IMR-90 (cell line): Measurements from ENCODE around the gene RUSC1. TPM values are rescaled to one million over a fixed set of nuclear protein-coding genes. Genes with fewer than 3 reads are reported as not detected.
A peak's percentile ranks its signal among the peaks of the same experiment; 100 is the strongest.

Experiments used
- ATAC-seq: fragments of 200-7000 bp; cut with Tn5 transposase; 2 replicates; pipeline ENCODE4 v1.9.1; 2020; ENCODE audit warnings: low read depth, mild to moderate bottlenecking, moderate library complexity
- BruUV-seq: library from RNA; stranded (reverse); fragments of 400-500 nt; replicated peaks from 2 replicates; lab custom pipeline; 2021; lab: Mats Ljungman, UMichigan
- CTCF ChIA-PET: fragments of 300-600 bp; formaldehyde crosslinking; extraction: SDS; loops from one replicate; lab custom pipeline; 2021; ENCODE audit warnings: antibody characterized with exemption; lab: Yijun Ruan, JAX
- POLR2A ChIA-PET: fragments of 300-600 bp; sonication (Branson Sonifier 250); formaldehyde crosslinking; loops from one replicate; lab custom pipeline; 2022; ENCODE audit warnings: antibody characterized with exemption; ENCODE audit not compliant: unreplicated experiment; lab: Charles Lee
- DNase-seq: peaks from one replicate; pipeline ENCODE4 v3.0.0; 2013
- H2AFZ ChIP-seq: replicated peaks from 2 replicates; pipeline ENCODE3; 2013; ENCODE audit warnings: low read length, mild to moderate bottlenecking; ENCODE audit not compliant: poor library complexity
- H2AK5ac ChIP-seq: 2 replicates; pipeline ENCODE4 v1.6.1; 2013; ENCODE audit warnings: low read depth, low read length, inconsistent platforms
- H2AK9ac ChIP-seq: replicated peaks from 2 replicates; pipeline ENCODE3; 2013; ENCODE audit warnings: mild to moderate bottlenecking, low read depth, low read length, moderate library complexity; ENCODE audit not compliant: poor library complexity
- H2BK120ac ChIP-seq: 2 replicates; pipeline ENCODE4 v1.6.1; 2013; ENCODE audit warnings: low read depth, low read length, inconsistent platforms
- H2BK15ac ChIP-seq: 3 replicates; pipeline ENCODE4 v1.6.1; 2013; ENCODE audit warnings: low read depth, low read length, inconsistent platforms
- H2BK20ac ChIP-seq: 2 replicates; pipeline ENCODE4 v1.6.1; 2013; ENCODE audit warnings: low read depth, mild to moderate bottlenecking, inconsistent platforms, low read length, moderate library complexity
- H2BK5ac ChIP-seq: 2 replicates; pipeline ENCODE4 v1.6.1; 2013; ENCODE audit warnings: mild to moderate bottlenecking, low read depth, low read length, inconsistent platforms; ENCODE audit not compliant: poor library complexity, severe bottlenecking
- H3K14ac ChIP-seq: replicated peaks from 2 replicates; pipeline ENCODE4 v1.6.1; 2013; ENCODE audit warnings: low read depth, low read length, inconsistent platforms
- H3K18ac ChIP-seq: 2 replicates; pipeline ENCODE4 v1.6.1; 2013; ENCODE audit warnings: low read depth, low read length, control low read depth
- H3K23ac ChIP-seq: 2 replicates; pipeline ENCODE4 v1.6.1; 2013; ENCODE audit warnings: low read depth, low read length, inconsistent platforms
- H3K27ac ChIP-seq: 2 replicates; pipeline ENCODE4 v1.5.1; 2013; ENCODE audit warnings: mild to moderate bottlenecking, control low read depth, low read length; ENCODE audit not compliant: insufficient read depth
- H3K27me3 ChIP-seq: 2 replicates; pipeline ENCODE4 v1.6.1; 2013; ENCODE audit warnings: low read length; ENCODE audit not compliant: control insufficient read depth, insufficient read depth
- H3K36me3 ChIP-seq: 2 replicates; pipeline ENCODE4 v1.6.1; 2013; ENCODE audit warnings: low read length, mixed read lengths; ENCODE audit not compliant: control insufficient read depth, insufficient read depth
- H3K4ac ChIP-seq: 2 replicates; pipeline ENCODE4 v1.6.1; 2013; ENCODE audit warnings: low read depth, low read length, inconsistent platforms
- H3K4me1 ChIP-seq: 2 replicates; pipeline ENCODE4 v1.6.1; 2013; ENCODE audit warnings: low read length, mixed read lengths; ENCODE audit not compliant: control insufficient read depth, insufficient read depth
- H3K4me2 ChIP-seq: 2 replicates; pipeline ENCODE4 v1.6.1; 2013; ENCODE audit warnings: low read depth, mild to moderate bottlenecking, control low read depth, low read length, moderate library complexity
- H3K4me3 ChIP-seq: 2 replicates; pipeline ENCODE4 v1.5.1; 2013; ENCODE audit warnings: low read depth, mild to moderate bottlenecking, control low read depth, low read length, moderate library complexity; ENCODE audit not compliant: insufficient read depth
- H3K56ac ChIP-seq: 2 replicates; pipeline ENCODE4 v1.6.1; 2013; ENCODE audit warnings: low read length, inconsistent platforms; ENCODE audit not compliant: insufficient read depth; ENCODE audit errors: extremely low read depth
- H3K79me1 ChIP-seq, 2 experiments: 2 replicates each; pipeline ENCODE4 v1.6.1; 2013; ENCODE audit warnings: low read length in 2 of 2, inconsistent platforms in 1 of 2, low read depth in 1 of 2
- H3K9ac ChIP-seq: 2 replicates; pipeline ENCODE4 v1.6.1; 2013; ENCODE audit warnings: low read depth, low read length, control low read depth
- H3K9me1 ChIP-seq: 2 replicates; pipeline ENCODE4 v1.6.1; 2013; ENCODE audit warnings: low read length, inconsistent platforms; ENCODE audit not compliant: insufficient read depth
- H3K9me3 ChIP-seq: 2 replicates; pipeline ENCODE4 v1.6.1; 2013; ENCODE audit warnings: low read length; ENCODE audit not compliant: control insufficient read depth, insufficient read depth
- H4K20me1 ChIP-seq: 2 replicates; pipeline ENCODE4 v1.6.1; 2013; ENCODE audit warnings: low read length, inconsistent platforms; ENCODE audit not compliant: insufficient read depth
- H4K5ac ChIP-seq: 2 replicates; pipeline ENCODE4 v1.6.1; 2013; ENCODE audit warnings: mild to moderate bottlenecking, low read depth, low read length, control low read depth
- H4K8ac ChIP-seq, 2 experiments: 2 replicates each; pipeline ENCODE4 v1.6.1; 2013; ENCODE audit warnings: low read depth in 2 of 2, low read length in 2 of 2, control low read depth in 1 of 2, inconsistent platforms in 1 of 2
- H4K91ac ChIP-seq: 2 replicates; pipeline ENCODE4 v1.6.1; 2013; ENCODE audit warnings: low read depth, low read length, inconsistent platforms; ENCODE audit not compliant: insufficient read depth
- BHLHE40 ChIP-seq: fragments of 150-350 bp; IDR thresholded peaks from 2 replicates; pipeline ENCODE4 v1.6.1; 2016; ENCODE audit warnings: mild to moderate bottlenecking, low read depth, low read length
- CHD1 ChIP-seq: IDR thresholded peaks from 2 replicates; pipeline ENCODE4 v1.6.1; 2012; ENCODE audit warnings: low read depth, low read length, improper control_type of control experiment
- CTCF ChIP-seq: conservative IDR thresholded peaks from 2 replicates; pipeline ENCODE4 v1.5.1; 2012; ENCODE audit warnings: mild to moderate bottlenecking, low read depth, low read length, improper control_type of control experiment
- FOS ChIP-seq: fragments of 150-350 bp; IDR thresholded peaks from 2 replicates; pipeline ENCODE4 v1.6.1; 2016; ENCODE audit warnings: low read depth, low read length
- MAFK ChIP-seq: IDR thresholded peaks from 2 replicates; pipeline ENCODE4 v1.6.1; 2012; ENCODE audit warnings: low read depth, low read length, improper control_type of control experiment
- MAZ ChIP-seq: IDR thresholded peaks from 2 replicates; pipeline ENCODE4 v1.6.1; 2012; ENCODE audit warnings: low read depth, mild to moderate bottlenecking, low read length, improper control_type of control experiment, moderate library complexity, borderline replicate concordance
- MXI1 ChIP-seq: IDR thresholded peaks from 2 replicates; pipeline ENCODE4 v1.6.1; 2012; ENCODE audit warnings: low read depth, mild to moderate bottlenecking, low read length, moderate library complexity, borderline replicate concordance
- NFE2L2 ChIP-seq: fragments of 150-350 bp; IDR thresholded peaks from 2 replicates; pipeline ENCODE4 v1.6.1; 2016; ENCODE audit warnings: low read depth, mild to moderate bottlenecking, low read length
- RAD21 ChIP-seq: IDR thresholded peaks from 2 replicates; pipeline ENCODE4 v1.6.1; 2012; ENCODE audit warnings: low read length, improper control_type of control experiment
- RFX5 ChIP-seq: IDR thresholded peaks from 2 replicates; pipeline ENCODE4 v1.8.0; 2012; ENCODE audit warnings: low read depth, mild to moderate bottlenecking, low read length, moderate library complexity
- SMC3 ChIP-seq: fragments of 150-350 bp; IDR thresholded peaks from 2 replicates; pipeline ENCODE4 v1.6.1; 2016; ENCODE audit warnings: low read depth, mild to moderate bottlenecking, antibody characterized with exemption, low read length, moderate library complexity
- USF2 ChIP-seq: fragments of 150-350 bp; IDR thresholded peaks from 2 replicates; pipeline ENCODE4 v1.6.1; 2017; ENCODE audit warnings: mild to moderate bottlenecking, antibody characterized with exemption, low read length, low read depth
- WGBS, 2 experiments: methylation state at CpG; one replicate each; pipeline versions ENCODE4 v1.1.5 to v1.1.7; 2013; ENCODE audit warnings: missing lambda C conversion rate in 2 of 2; ENCODE audit not compliant: insufficient read length in 1 of 2; ENCODE audit errors: extremely low coverage in 2 of 2; 5-methylcytosine and 5-hydroxymethylcytosine counted together
- dilution Hi-C: fragments of 300-500 bp; cut with HindIII; formaldehyde crosslinking; loops from one replicate; pipeline ENCODE4 v1.14.3; 2018; ENCODE audit warnings: low sequenced_read_pairs; ENCODE audit not compliant: unreplicated experiment
- in situ Hi-C: fragments of 300-500 bp; cut with MboI; formaldehyde crosslinking; loops from 3 replicates; pipeline ENCODE4 v1.14.3; 2019; ENCODE audit warnings: low sequenced_read_pairs, inconsistent platforms, mixed read lengths
- intact Hi-C: fragments of 100-400 bp; cut with micrococcal nuclease; formaldehyde crosslinking; loops from 2 replicates; pipeline ENCODE4 v1.10.0; 2022
- polyA plus RNA-seq, 3 experiments: library from polyadenylated mRNA; depleted of rRNA; stranded (reverse); fragments of >200 nt; gene quantifications; 2 replicates each; pipeline ENCODE4 v1.2.3, GENCODE V29; 2012; ENCODE audit warnings: low replicate concordance in 1 of 3
- total RNA-seq: library from RNA; depleted of rRNA; stranded (reverse); fragments of >200 nt; gene quantifications from 2 replicates; pipeline ENCODE4 v1.2.3, GENCODE V29; 2012

Gene RUSC1
- total and polyA plus RNA-seq, 2 of the 4 experiments (the other 2 are of a cell fraction): 4.1 to 31.4 TPM

DNA sequence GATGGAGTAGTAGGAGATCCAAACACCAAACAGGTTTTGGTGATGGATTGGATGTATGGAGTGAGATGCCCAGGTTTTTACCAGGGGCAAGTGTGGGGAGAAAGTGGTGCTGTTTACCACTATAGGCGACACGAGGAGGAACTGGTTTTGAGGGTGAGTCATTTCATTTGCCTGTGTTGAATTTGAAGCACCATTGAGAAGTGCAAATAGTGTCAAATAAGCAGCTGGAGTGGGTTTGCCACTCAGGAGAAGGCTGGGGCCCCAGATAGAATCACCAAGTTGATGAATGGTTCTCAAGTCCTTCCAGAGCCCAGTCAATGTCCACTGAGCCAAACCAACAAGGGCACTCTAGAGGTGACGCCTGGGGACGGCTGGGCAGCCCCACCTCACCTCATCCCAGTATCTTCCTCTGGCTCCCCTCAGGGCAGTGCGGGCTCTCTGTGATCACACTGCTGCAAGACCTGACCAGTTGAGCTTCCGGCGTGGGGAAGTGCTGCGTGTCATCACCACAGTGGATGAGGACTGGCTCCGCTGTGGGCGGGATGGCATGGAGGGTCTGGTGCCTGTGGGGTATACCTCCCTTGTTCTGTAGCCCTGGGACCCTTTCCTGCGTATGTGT lies 9.4 kb downstream of the RUSC1 start:
- TF ChIP-seq RAD21 (no peak), NFE2L2 (no peak), CHD1 (no peak), SMC3 (no peak), RFX5 (no peak), BHLHE40 (no peak), MAZ (no peak), CTCF (no peak), MAFK (no peak), USF2 (no peak), FOS (no peak), MXI1 (no peak)
- no peak overlapping the region for H3K9ac ChIP-seq
- no peak overlapping the region for H3K14ac ChIP-seq
- dilution Hi-C loops (no loop called here), in situ Hi-C loops (no loop called here), intact Hi-C loops (loop anchor here (10.0 kb wide), 1 partner anchor 125 kb away; the partner anchor contains the start of genes MTX1 and THBS3)
- no peak overlapping the region for H2BK5ac ChIP-seq
- H4K91ac ChIP-seq: no peak overlapping the region
- H4K20me1 ChIP-seq: peaks cover 29% of the 10 kb centered on the region
- H3K4ac ChIP-seq: no peak overlapping the region
- H3K36me3 ChIP-seq: peaks cover 38% of the 10 kb centered on the region
- peaks cover 13% of the 10 kb centered on the region; the same call in 1 of the 2 replicates for H3K9me1 ChIP-seq
- ATAC-seq: no peak
- no peak overlapping the region for H3K56ac ChIP-seq
- H3K27ac ChIP-seq: no peak overlapping the region
- H3K9me3 ChIP-seq: no peaks in the 10 kb centered on the region
- H3K27me3 ChIP-seq: no peaks in the 10 kb centered on the region
- ChIA-PET CTCF (no interaction called here), POLR2A (no interaction called here)
- DNase-seq: no peak
- no peak overlapping the region for H4K8ac ChIP-seq
- H2AK5ac ChIP-seq: no peak overlapping the region
- no peak overlapping the region for H2AK9ac ChIP-seq
- no peak overlapping the region for H2BK15ac ChIP-seq
- BruUV-seq: no TSS peak
- 100% methylated on average over 2 of the region's 11 CpGs; no CpG with 5 or more reads in 1 of the 2 experiments for WGBS, 2 experiments
- peaks cover 9% of the 10 kb centered on the region; the same call in 1 of the 2 replicates for H3K4me1 ChIP-seq
- H3K18ac ChIP-seq: no peak overlapping the region
- no peak overlapping the region for H3K4me3 ChIP-seq
- H2BK20ac ChIP-seq: no peak overlapping the region
- peak overlapping the region; percentile 18 for H2AFZ ChIP-seq
- H3K4me2 ChIP-seq: no peak overlapping the region
- H3K79me1 ChIP-seq: peaks cover 16 to 34% of the 10 kb centered on the region in 2 experiments
- H4K5ac ChIP-seq: no peak overlapping the region
- no peak overlapping the region for H3K23ac ChIP-seq
- H2BK120ac ChIP-seq: no peak overlapping the region
